Liver (tissue), 9 donors: ENCODE results near the gene SLC2A4RG. TPM values are rescaled to one million over a fixed set of nuclear protein-coding genes. Genes with fewer than 3 reads are reported as not detected.

Source experiments
- DNase-seq: peaks from one replicate; pipeline ENCODE4 v3.0.0-alpha.2; 2017; ENCODE audit warnings: low spot score
- H3K27ac ChIP-seq, 2 donors: one replicate each; pipeline ENCODE4 v1.7.0; 2013; ENCODE audit warnings: inconsistent platforms in 2 of 2, low read length in 2 of 2, control low read depth in 1 of 2, low read depth in 1 of 2, mild to moderate bottlenecking in 1 of 2
- H3K27me3 ChIP-seq, 4 donors: one replicate each; pipeline versions ENCODE4 v1.6.1 to v1.7.0; 2013; ENCODE audit warnings: low read length in 3 of 4, inconsistent platforms in 1 of 4, mild to moderate bottlenecking in 1 of 4, moderate library complexity in 1 of 4; ENCODE audit not compliant: control insufficient read depth in 4 of 4, insufficient read depth in 4 of 4
- H3K36me3 ChIP-seq, 4 donors: one replicate each; pipeline versions ENCODE4 v1.6.1 to v1.7.0; 2013; ENCODE audit warnings: low read length in 3 of 4, mild to moderate bottlenecking in 3 of 4, low read depth in 1 of 4, moderate library complexity in 1 of 4; ENCODE audit not compliant: control insufficient read depth in 4 of 4, insufficient read depth in 3 of 4
- H3K4me1 ChIP-seq, 4 donors: one replicate each; pipeline versions ENCODE4 v1.6.1 to v1.7.0; 2013; ENCODE audit warnings: low read length in 3 of 4, mild to moderate bottlenecking in 3 of 4, moderate library complexity in 1 of 4; ENCODE audit not compliant: control insufficient read depth in 4 of 4, insufficient read depth in 4 of 4
- H3K4me3 ChIP-seq, 3 donors: one replicate each; pipeline versions ENCODE4 v1.6.1 to v1.7.0; 2013; ENCODE audit warnings: low read length in 3 of 3, control low read depth in 1 of 3, low read depth in 1 of 3, mild to moderate bottlenecking in 1 of 3
- H3K9ac ChIP-seq, 2 donors: one replicate each; pipeline ENCODE4 v1.7.0; 2013; ENCODE audit warnings: low read length in 2 of 2, mild to moderate bottlenecking in 2 of 2, moderate library complexity in 2 of 2, control low read depth in 1 of 2, low read depth in 1 of 2
- H3K9me3 ChIP-seq, 4 donors: one replicate each; pipeline versions ENCODE4 v1.6.1 to v1.7.0; 2013; ENCODE audit warnings: low read length in 3 of 4; ENCODE audit not compliant: control insufficient read depth in 4 of 4
- EGR1 ChIP-seq, 2 donors: IDR thresholded peaks; 2 replicates each; pipeline ENCODE4 v1.6.1; 2016 to 2018; ENCODE audit warnings: antibody characterized with exemption in 2 of 2, low read depth in 2 of 2
- FOXA1 ChIP-seq: IDR thresholded peaks from 2 replicates; pipeline ENCODE4 v1.6.1; 2016; ENCODE audit warnings: antibody characterized with exemption
- FOXA2 ChIP-seq: IDR thresholded peaks from 2 replicates; pipeline ENCODE4 v1.6.1; 2016; ENCODE audit warnings: antibody characterized with exemption
- GABPA ChIP-seq, 2 donors: IDR thresholded peaks in 1 of 2; conservative IDR thresholded peaks in 1 of 2; 2 replicates each; pipeline ENCODE4 v1.6.1; 2016; ENCODE audit warnings: antibody characterized with exemption in 2 of 2, mild to moderate bottlenecking in 1 of 2, moderate library complexity in 1 of 2
- HNF4A ChIP-seq, 2 donors: conservative IDR thresholded peaks; 2 replicates each; pipeline ENCODE4 v1.6.1; 2016; ENCODE audit warnings: antibody characterized with exemption in 2 of 2, mild to moderate bottlenecking in 2 of 2
- HNF4G ChIP-seq: IDR thresholded peaks from 2 replicates; pipeline ENCODE4 v1.6.1; 2016; ENCODE audit warnings: antibody characterized with exemption
- JUND ChIP-seq, 2 donors: IDR thresholded peaks; 2 replicates each; pipeline ENCODE4 v1.6.1; 2016; ENCODE audit warnings: antibody characterized with exemption in 2 of 2
- NR2F2 ChIP-seq: IDR thresholded peaks from 2 replicates; pipeline ENCODE4 v1.6.1; 2016; ENCODE audit warnings: antibody characterized with exemption
- RAD21 ChIP-seq, 2 donors: IDR thresholded peaks; 2 replicates each; pipeline ENCODE4 v1.6.1; 2016; ENCODE audit warnings: antibody characterized with exemption in 2 of 2, mild to moderate bottlenecking in 2 of 2
- RXRA ChIP-seq, 2 donors: IDR thresholded peaks; 2 replicates each; pipeline ENCODE4 v1.6.1; 2017 to 2018; ENCODE audit warnings: antibody characterized with exemption in 2 of 2, mild to moderate bottlenecking in 1 of 2
- SP1 ChIP-seq: IDR thresholded peaks from 2 replicates; pipeline ENCODE4 v1.6.1; 2018; ENCODE audit warnings: antibody characterized with exemption, mild to moderate bottlenecking
- TAF1 ChIP-seq: conservative IDR thresholded peaks from 2 replicates; pipeline ENCODE4 v1.6.1; 2016; ENCODE audit warnings: antibody characterized with exemption, mild to moderate bottlenecking
- YY1 ChIP-seq: IDR thresholded peaks from 2 replicates; pipeline ENCODE4 v1.6.1; 2016; ENCODE audit warnings: antibody characterized with exemption, mild to moderate bottlenecking
- WGBS: extraction: QIAGEN DNeasy Blood & Tissue Kit; methylation state at CpG from one replicate; pipeline ENCODE4 v1.1.7; 2013; 5-methylcytosine and 5-hydroxymethylcytosine counted together
- polyA plus RNA-seq, 2 donors: library from polyadenylated mRNA; stranded (reverse) in 1 of 2; unstranded in 1 of 2; fragments of 200-250 nt in 1 of 2; fragments of >200 nt in 1 of 2; fragmentation: Nextera tagmentation in 1 of 2; extraction: Ambion mirVana in 1 of 2; gene quantifications; one replicate each; pipeline versions ENCODE4 v1.2.1 to v1.2.3, GENCODE V29; 2013 to 2015
- total RNA-seq, 2 donors: library from RNA; depleted of rRNA; stranded (reverse); fragments of >200 nt; gene quantifications; one replicate each; pipeline ENCODE4 v1.2.3, GENCODE V29; 2014
- TF ChIP-seq, protein P1 (sequence below): fragments of 150-350 bp; IDR thresholded peaks from 2 replicates; pipeline ENCODE4 v1.5.1; 2017; ENCODE audit warnings: improper control_type of control experiment, low read depth, low read length; ENCODE audit not compliant: missing input control
- TF ChIP-seq, protein P2 (sequence below): IDR thresholded peaks from 2 replicates; pipeline ENCODE4 v1.6.1; 2016; ENCODE audit warnings: antibody characterized with exemption
- TF ChIP-seq, protein P3 (sequence below): IDR thresholded peaks from 2 replicates; pipeline ENCODE4 v1.6.1; 2016; ENCODE audit warnings: antibody characterized with exemption
- TF ChIP-seq, protein P4 (sequence below): IDR thresholded peaks from 2 replicates; pipeline ENCODE4 v1.6.1; 2016; ENCODE audit warnings: antibody characterized with exemption, mild to moderate bottlenecking
- TF ChIP-seq, protein P5 (sequence below): IDR thresholded peaks from 2 replicates; pipeline ENCODE4 v1.6.1; 2016; ENCODE audit warnings: antibody characterized with exemption
- donor health status: healthy.
- donor health status: healthy.
- donor health status: healthy.
- donor health status: healthy.
- donor health status: healthy.

Gene SLC2A4RG
- total and polyA plus RNA-seq, 4 donors: 22.2 to 39.7 (median 29.4) TPM

DNA sequence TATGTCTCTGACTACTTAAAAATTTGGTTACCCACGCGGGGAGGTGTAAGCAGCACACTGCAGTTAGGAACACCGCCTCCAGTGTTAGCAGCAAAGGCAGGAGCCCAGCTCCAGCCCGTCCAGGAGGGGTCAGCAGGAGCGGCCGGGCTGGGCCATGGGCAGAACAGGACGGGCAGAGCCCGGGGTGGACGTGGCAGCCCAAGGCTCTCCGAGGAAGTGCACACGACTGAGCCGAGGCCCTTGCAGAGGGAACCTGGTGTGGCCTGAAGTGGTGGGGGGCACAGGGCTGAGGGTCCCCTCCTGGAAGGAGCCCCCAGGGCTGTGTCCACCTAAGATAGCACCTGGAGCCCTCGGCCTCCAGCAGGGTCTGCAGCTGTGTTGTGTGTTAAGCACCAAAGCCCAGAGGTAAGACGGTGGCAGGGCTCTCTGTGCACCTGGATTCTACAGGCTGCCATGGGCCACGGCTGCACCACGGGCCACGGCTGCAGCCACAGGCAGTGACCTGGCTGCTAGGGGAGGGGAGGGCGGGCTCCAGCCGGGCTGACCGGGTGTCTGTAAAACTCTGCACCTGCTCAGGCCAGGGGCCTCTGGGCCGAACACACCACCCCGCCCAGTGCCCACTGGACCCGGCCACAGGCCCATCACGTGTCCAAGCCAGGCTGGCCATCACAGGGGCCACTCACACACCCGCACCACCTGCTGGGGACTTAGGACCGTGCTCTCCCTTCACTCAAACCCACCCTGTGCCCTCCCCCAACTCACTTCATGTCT is 6.6 kb downstream of the SLC2A4RG start:
- WGBS: 82% methylated on average over 26 of the region's 26 CpGs
- H3K4me3 ChIP-seq: no peak overlapping the region
- no peak overlapping the region for H3K9ac ChIP-seq
- DNase-seq: no peak
- H3K9me3 ChIP-seq: no peaks in the 10 kb centered on the region
- H3K27ac ChIP-seq: no peak overlapping the region
- TF ChIP-seq NR2F2: no peak
- no peak for TF ChIP-seq EGR1 (IDR thresholded peaks at IDR 0.05; ENCODE audit: low read depth in 2 of 2)
- no peak for TF ChIP-seq RAD21 (IDR thresholded peaks at IDR 0.05)
- TF ChIP-seq GABPA (IDR thresholded peaks at IDR 0.05 in 1 of 2, conservative IDR thresholded peaks at IDR 0.05 in 1 of 2): no peak
- TF ChIP-seq HNF4A (conservative IDR thresholded peaks at IDR 0.05): no peak
- no peak for TF ChIP-seq TAF1
- TF ChIP-seq, protein P1, sequence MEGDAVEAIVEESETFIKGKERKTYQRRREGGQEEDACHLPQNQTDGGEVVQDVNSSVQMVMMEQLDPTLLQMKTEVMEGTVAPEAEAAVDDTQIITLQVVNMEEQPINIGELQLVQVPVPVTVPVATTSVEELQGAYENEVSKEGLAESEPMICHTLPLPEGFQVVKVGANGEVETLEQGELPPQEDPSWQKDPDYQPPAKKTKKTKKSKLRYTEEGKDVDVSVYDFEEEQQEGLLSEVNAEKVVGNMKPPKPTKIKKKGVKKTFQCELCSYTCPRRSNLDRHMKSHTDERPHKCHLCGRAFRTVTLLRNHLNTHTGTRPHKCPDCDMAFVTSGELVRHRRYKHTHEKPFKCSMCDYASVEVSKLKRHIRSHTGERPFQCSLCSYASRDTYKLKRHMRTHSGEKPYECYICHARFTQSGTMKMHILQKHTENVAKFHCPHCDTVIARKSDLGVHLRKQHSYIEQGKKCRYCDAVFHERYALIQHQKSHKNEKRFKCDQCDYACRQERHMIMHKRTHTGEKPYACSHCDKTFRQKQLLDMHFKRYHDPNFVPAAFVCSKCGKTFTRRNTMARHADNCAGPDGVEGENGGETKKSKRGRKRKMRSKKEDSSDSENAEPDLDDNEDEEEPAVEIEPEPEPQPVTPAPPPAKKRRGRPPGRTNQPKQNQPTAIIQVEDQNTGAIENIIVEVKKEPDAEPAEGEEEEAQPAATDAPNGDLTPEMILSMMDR: no peak
- TF ChIP-seq, protein P2, sequence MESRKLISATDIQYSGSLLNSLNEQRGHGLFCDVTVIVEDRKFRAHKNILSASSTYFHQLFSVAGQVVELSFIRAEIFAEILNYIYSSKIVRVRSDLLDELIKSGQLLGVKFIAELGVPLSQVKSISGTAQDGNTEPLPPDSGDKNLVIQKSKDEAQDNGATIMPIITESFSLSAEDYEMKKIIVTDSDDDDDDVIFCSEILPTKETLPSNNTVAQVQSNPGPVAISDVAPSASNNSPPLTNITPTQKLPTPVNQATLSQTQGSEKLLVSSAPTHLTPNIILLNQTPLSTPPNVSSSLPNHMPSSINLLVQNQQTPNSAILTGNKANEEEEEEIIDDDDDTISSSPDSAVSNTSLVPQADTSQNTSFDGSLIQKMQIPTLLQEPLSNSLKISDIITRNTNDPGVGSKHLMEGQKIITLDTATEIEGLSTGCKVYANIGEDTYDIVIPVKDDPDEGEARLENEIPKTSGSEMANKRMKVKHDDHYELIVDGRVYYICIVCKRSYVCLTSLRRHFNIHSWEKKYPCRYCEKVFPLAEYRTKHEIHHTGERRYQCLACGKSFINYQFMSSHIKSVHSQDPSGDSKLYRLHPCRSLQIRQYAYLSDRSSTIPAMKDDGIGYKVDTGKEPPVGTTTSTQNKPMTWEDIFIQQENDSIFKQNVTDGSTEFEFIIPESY: no peak
- TF ChIP-seq FOXA1: no peak
- TF ChIP-seq, protein P3, sequence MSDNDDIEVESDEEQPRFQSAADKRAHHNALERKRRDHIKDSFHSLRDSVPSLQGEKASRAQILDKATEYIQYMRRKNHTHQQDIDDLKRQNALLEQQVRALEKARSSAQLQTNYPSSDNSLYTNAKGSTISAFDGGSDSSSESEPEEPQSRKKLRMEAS: no peak
- TF ChIP-seq YY1: no peak
- no peak for TF ChIP-seq FOXA2
- TF ChIP-seq, protein P4, sequence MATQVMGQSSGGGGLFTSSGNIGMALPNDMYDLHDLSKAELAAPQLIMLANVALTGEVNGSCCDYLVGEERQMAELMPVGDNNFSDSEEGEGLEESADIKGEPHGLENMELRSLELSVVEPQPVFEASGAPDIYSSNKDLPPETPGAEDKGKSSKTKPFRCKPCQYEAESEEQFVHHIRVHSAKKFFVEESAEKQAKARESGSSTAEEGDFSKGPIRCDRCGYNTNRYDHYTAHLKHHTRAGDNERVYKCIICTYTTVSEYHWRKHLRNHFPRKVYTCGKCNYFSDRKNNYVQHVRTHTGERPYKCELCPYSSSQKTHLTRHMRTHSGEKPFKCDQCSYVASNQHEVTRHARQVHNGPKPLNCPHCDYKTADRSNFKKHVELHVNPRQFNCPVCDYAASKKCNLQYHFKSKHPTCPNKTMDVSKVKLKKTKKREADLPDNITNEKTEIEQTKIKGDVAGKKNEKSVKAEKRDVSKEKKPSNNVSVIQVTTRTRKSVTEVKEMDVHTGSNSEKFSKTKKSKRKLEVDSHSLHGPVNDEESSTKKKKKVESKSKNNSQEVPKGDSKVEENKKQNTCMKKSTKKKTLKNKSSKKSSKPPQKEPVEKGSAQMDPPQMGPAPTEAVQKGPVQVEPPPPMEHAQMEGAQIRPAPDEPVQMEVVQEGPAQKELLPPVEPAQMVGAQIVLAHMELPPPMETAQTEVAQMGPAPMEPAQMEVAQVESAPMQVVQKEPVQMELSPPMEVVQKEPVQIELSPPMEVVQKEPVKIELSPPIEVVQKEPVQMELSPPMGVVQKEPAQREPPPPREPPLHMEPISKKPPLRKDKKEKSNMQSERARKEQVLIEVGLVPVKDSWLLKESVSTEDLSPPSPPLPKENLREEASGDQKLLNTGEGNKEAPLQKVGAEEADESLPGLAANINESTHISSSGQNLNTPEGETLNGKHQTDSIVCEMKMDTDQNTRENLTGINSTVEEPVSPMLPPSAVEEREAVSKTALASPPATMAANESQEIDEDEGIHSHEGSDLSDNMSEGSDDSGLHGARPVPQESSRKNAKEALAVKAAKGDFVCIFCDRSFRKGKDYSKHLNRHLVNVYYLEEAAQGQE: no peak
- TF ChIP-seq RXRA (IDR thresholded peaks at IDR 0.05): no peak
- no peak for TF ChIP-seq HNF4G
- TF ChIP-seq SP1: no peak
- TF ChIP-seq JUND (IDR thresholded peaks at IDR 0.05): no peak
- TF ChIP-seq, protein P5, sequence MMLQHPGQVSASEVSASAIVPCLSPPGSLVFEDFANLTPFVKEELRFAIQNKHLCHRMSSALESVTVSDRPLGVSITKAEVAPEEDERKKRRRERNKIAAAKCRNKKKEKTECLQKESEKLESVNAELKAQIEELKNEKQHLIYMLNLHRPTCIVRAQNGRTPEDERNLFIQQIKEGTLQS: no peak
- H3K36me3 ChIP-seq: no peaks in the 10 kb centered on the region
- H3K27me3 ChIP-seq: no peaks in the 10 kb centered on the region
- peaks cover 8 to 32% (median 25%) of the 10 kb centered on the region in 4 donors for H3K4me1 ChIP-seq
